Measurements from ENCODE around the gene PPL. TPM values are rescaled to one million over a fixed set of nuclear protein-coding genes. Genes with fewer than 3 reads are reported as not detected.

PPL gene
- total RNA-seq, 1 donor: 0.86 TPM

DNA sequence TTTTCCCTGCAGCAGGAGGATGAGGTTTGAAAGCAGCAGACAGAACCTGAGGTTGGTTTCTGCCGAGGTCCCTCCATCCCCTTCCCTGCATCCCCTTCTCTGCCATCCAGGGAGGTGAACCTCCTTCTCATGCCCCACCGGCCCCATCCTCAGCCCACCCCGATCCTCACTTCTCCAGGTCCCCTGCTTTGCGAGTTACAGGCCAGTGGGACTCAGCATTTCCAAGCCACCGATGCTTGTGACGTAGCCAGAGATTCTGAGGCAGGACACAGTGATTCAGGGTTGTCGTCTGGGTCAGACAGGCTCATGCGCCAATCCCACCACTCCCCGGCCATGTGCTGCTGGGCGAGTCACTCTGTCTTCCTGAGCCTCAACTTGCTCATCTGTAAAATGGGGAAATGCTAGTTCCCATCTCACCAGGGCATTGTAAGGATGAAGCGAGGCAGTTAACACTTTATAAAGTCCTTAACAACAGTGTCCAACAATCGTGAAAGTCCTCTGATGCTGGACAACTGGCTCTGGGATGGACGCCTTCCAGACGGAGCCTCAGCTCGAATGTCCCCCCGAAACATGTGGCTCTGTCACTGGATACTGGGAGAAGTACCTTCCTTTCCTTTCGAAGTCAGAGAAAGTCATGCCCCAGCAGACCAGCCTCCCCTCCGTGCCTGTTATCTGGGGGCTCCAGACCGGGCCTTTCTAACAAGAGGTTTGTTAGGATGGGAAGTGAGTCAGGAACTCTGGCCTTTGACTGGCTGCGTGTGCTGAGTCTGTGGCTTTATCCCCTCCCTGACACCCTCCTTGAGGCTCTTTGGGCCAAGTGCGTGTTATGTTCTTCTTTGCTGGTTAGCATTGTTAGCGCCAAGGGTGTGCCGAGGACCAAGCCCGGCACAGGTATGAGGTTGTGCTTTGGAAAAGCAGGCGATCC lies 43.0 kb upstream of the PPL start:
- TF ChIP-seq, protein P1, sequence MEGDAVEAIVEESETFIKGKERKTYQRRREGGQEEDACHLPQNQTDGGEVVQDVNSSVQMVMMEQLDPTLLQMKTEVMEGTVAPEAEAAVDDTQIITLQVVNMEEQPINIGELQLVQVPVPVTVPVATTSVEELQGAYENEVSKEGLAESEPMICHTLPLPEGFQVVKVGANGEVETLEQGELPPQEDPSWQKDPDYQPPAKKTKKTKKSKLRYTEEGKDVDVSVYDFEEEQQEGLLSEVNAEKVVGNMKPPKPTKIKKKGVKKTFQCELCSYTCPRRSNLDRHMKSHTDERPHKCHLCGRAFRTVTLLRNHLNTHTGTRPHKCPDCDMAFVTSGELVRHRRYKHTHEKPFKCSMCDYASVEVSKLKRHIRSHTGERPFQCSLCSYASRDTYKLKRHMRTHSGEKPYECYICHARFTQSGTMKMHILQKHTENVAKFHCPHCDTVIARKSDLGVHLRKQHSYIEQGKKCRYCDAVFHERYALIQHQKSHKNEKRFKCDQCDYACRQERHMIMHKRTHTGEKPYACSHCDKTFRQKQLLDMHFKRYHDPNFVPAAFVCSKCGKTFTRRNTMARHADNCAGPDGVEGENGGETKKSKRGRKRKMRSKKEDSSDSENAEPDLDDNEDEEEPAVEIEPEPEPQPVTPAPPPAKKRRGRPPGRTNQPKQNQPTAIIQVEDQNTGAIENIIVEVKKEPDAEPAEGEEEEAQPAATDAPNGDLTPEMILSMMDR (IDR thresholded peaks at IDR 0.05; ENCODE audit: insufficient read depth, low read depth, low read length): no peak
- no peak for DNase-seq (ENCODE audit: low read depth)
- no peak overlapping the region for H3K4me3 ChIP-seq (ENCODE audit: low read depth, low read length)

DNA sequence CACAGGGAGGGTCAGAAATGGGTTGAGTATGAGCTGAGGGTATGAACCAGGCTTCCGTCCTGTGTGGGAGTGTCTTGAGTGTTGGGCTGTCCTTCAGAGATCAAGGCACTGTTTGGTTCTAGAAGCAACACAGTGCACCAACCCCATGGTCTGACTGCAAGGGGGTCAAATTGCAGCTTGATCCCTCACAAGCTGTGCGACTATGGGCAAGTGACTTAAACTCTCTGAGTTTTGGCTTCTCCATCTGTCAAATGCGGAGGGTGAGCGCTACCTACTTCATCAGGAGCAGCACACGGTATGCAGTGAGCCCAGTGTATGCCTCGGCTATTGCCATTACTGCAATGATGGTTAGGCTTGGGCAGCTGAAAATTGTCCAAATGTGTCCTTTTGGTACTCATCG lies 42.2 kb upstream of the PPL start:
- TF ChIP-seq, protein P1 (IDR thresholded peaks at IDR 0.05; ENCODE audit: insufficient read depth, low read depth, low read length): no peak
- H3K4me3 ChIP-seq (ENCODE audit: low read depth, low read length): no peak overlapping the region
- DNase-seq (ENCODE audit: low read depth): no peak

DNA sequence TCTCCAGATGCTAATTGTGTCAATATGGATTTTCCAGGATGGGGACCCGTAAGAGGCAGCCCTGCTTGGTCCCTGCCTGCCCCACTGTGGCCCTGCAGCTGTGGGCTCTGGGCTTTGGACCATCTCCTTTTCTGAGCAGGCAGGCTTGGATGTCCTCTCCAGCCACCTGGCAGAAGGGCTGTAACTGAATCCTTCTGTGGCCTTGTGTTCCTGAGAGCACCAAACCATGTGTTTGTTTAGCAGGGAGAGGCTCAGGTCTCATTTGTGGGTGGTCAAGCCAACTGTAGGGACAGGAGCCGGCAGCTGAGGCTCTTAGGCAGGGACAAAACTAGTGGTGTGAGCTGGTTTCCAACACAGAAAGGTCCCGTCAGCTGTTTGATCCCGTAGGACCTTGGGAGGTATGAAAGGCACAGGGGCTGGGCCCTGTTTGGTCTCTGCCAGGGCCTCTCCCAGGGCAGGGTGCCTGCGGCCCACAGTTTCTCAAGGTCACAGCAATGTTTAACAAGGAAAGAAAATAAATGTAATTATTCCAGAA lies 39.7 kb upstream of the PPL start:
- no peak overlapping the region for H3K4me3 ChIP-seq (ENCODE audit: low read depth, low read length)
- no peak for DNase-seq (ENCODE audit: low read depth)
- TF ChIP-seq, protein P1 (IDR thresholded peaks at IDR 0.05; ENCODE audit: insufficient read depth, low read depth, low read length): no peak

- H3K4me3 ChIP-seq (ENCODE audit: low read depth, low read length): no peak overlapping the region
- no peak for DNase-seq (ENCODE audit: low read depth)
- TF ChIP-seq, protein P1 (IDR thresholded peaks at IDR 0.05; ENCODE audit: insufficient read depth, low read depth, low read length): no peak
Observed at GRCh38 chr16:4976079-4976478, 39.1 kb upstream of the PPL start.

- no peak for DNase-seq (ENCODE audit: low read depth)
- no peak overlapping the region for H3K4me3 ChIP-seq (ENCODE audit: low read depth, low read length)
- TF ChIP-seq, protein P1 (IDR thresholded peaks at IDR 0.05; ENCODE audit: insufficient read depth, low read depth, low read length): no peak
Observed at GRCh38 chr16:4972938-4973587, 36.1 kb upstream of the PPL start.

GRCh38 chr16:4970010-4970409 lies 33.1 kb upstream of the PPL start:
- no peak overlapping the region for H3K4me3 ChIP-seq (ENCODE audit: low read depth, low read length)
- DNase-seq (ENCODE audit: low read depth): no peak
- TF ChIP-seq, protein P1 (IDR thresholded peaks at IDR 0.05; ENCODE audit: insufficient read depth, low read depth, low read length): no peak

Data from fibroblast of villous mesenchyme (primary cell).